Measurements from ENCODE around the gene APH1B.
A peak's percentile ranks its signal among the peaks of the same experiment; 100 is the strongest.
"Not testable (repeated sequence)": the region's sequence is repeated elsewhere in the genome, so short reads cannot be mapped to it uniquely, and the experiment has no call there.

APH1B gene

GRCh38 chr15:63301088-63301487 is 23.7 kb downstream of the APH1B start:
- no peak for DNase-seq

- DNase-seq: no peak
These were observed 27.9 kb downstream of the APH1B start for GRCh38 chr15:63305260-63305659.

GRCh38 chr15:63306492-63307073 is 29.2 kb downstream of the APH1B start:
- no peak for DNase-seq

- no peak for DNase-seq
These were observed 31.1 kb downstream of the APH1B start for GRCh38 chr15:63308491-63308890.

GRCh38 chr15:63308947-63309346 is 31.5 kb downstream of the APH1B start:
- DNase-seq: no peak

- DNase-seq: no peak
These were observed 33.2 kb downstream of the APH1B start for GRCh38 chr15:63310646-63311045.

GRCh38 chr15:63312286-63312685 is 34.9 kb downstream of the APH1B start:
- no peak for DNase-seq

GRCh38 chr15:63313825-63314224 is 36.4 kb downstream of the APH1B start:
- DNase-seq: no peak

- DNase-seq: no peak
These were observed 37.0 kb downstream of the APH1B start for GRCh38 chr15:63314409-63314808.

GRCh38 chr15:63318344-63318743 is 40.9 kb downstream of the APH1B start:
- DNase-seq: no peak

GRCh38 chr15:63319065-63319464 is 41.7 kb downstream of the APH1B start:
- DNase-seq: no peak

GRCh38 chr15:63320446-63320845 is 43.0 kb downstream of the APH1B start:
- not testable (repeated sequence) for DNase-seq

- not testable (repeated sequence) for DNase-seq
These were observed 43.6 kb downstream of the APH1B start for GRCh38 chr15:63320981-63321380.

- DNase-seq: no peak
These were observed 44.1 kb downstream of the APH1B start for GRCh38 chr15:63321462-63321861.

- peak; percentile 60 for DNase-seq
These were observed 45.1 kb downstream of the APH1B start for GRCh38 chr15:63322541-63322940.

GRCh38 chr15:63323798-63324563 is 46.6 kb downstream of the APH1B start:
- no peak for DNase-seq

GRCh38 chr15:63324770-63325169 is 47.4 kb downstream of the APH1B start:
- DNase-seq: no peak

GRCh38 chr15:63327648-63328421 is 50.4 kb downstream of the APH1B start:
- peak; percentile 7 for DNase-seq

GRCh38 chr15:63329567-63330350 is 52.4 kb downstream of the APH1B start:
- no peak for DNase-seq

GRCh38 chr15:63330926-63331325 is 53.5 kb downstream of the APH1B start:
- no peak for DNase-seq

- DNase-seq: no peak
These were observed 54.1 kb downstream of the APH1B start for GRCh38 chr15:63331456-63331855.

GRCh38 chr15:63332367-63333124 is 55.1 kb downstream of the APH1B start:
- peak; percentile 96 for DNase-seq
